Measurements from ENCODE around the gene FUT8.

FUT8 gene

GRCh38 chr14:65560340-65561027 lies 148.0 kb downstream of the FUT8 start:
- no peak for DNase-seq

- no peak for DNase-seq
Measured at GRCh38 chr14:65564370-65564769, 151.8 kb downstream of the FUT8 start.

GRCh38 chr14:65565948-65566347 lies 153.4 kb downstream of the FUT8 start:
- DNase-seq = no peak

GRCh38 chr14:65566820-65567522 lies 154.4 kb downstream of the FUT8 start:
- no peak for DNase-seq

GRCh38 chr14:65574611-65575010 lies 162.1 kb downstream of the FUT8 start:
- DNase-seq = no peak

GRCh38 chr14:65575389-65575788 lies 162.9 kb downstream of the FUT8 start:
- DNase-seq = no peak

- DNase-seq = no peak
Measured at GRCh38 chr14:65580973-65581372, 168.4 kb downstream of the FUT8 start.

- DNase-seq = no peak
Measured at GRCh38 chr14:65581378-65581777, 168.8 kb downstream of the FUT8 start.

GRCh38 chr14:65581799-65582198 lies 169.3 kb downstream of the FUT8 start:
- DNase-seq = no peak

- no peak for DNase-seq
Measured at GRCh38 chr14:65585216-65585615, 172.7 kb downstream of the FUT8 start.

GRCh38 chr14:65588426-65589140 lies 176.1 kb downstream of the FUT8 start:
- no peak for DNase-seq

- no peak for DNase-seq
Measured at GRCh38 chr14:65594153-65594881, 181.8 kb downstream of the FUT8 start.

- no peak for DNase-seq
Measured at GRCh38 chr14:65594882-65595237, 182.3 kb downstream of the FUT8 start.

- no peak for DNase-seq
Measured at GRCh38 chr14:65599375-65599774, 186.8 kb downstream of the FUT8 start.

GRCh38 chr14:65600742-65601141 lies 188.2 kb downstream of the FUT8 start:
- no peak for DNase-seq

- no peak for DNase-seq
Measured at GRCh38 chr14:65604535-65604934, 192.0 kb downstream of the FUT8 start.

- peak in 1 of 2 experiments; percentile 2 for DNase-seq
Measured at GRCh38 chr14:65604936-65605335, 192.4 kb downstream of the FUT8 start.

- no peak for DNase-seq
Measured at GRCh38 chr14:65606460-65606859, 193.9 kb downstream of the FUT8 start.

GRCh38 chr14:65613131-65613650 lies 200.7 kb downstream of the FUT8 start:
- DNase-seq = no peak

- DNase-seq = no peak
Measured at GRCh38 chr14:65618996-65619395, 206.5 kb downstream of the FUT8 start.

GRCh38 chr14:65620195-65620594 lies 207.7 kb downstream of the FUT8 start:
- DNase-seq = no peak

GRCh38 chr14:65622703-65623102 lies 210.2 kb downstream of the FUT8 start:
- DNase-seq = no peak

- DNase-seq = no peak
Measured at GRCh38 chr14:65623759-65624158, 211.2 kb downstream of the FUT8 start.
